Neural progenitor cell (in vitro differentiated cells): Measurements from ENCODE around the gene KCTD14.

Experiments
- EZH2 ChIP-seq: fragments of 200-600 bp; sonication (generic); IDR thresholded peaks from 2 replicates; pipeline ENCODE4 v1.6.1; 2017; ENCODE audit warnings: antibody characterized with exemption, mild to moderate bottlenecking, moderate library complexity
- EZH2phosphoT487 ChIP-seq: fragments of 200-600 bp; sonication (generic); IDR thresholded peaks from 2 replicates; pipeline ENCODE4 v1.6.1; 2017; ENCODE audit warnings: antibody characterized with exemption
- TF ChIP-seq, protein P1 (sequence below): fragments of 200-600 bp; sonication (generic); IDR thresholded peaks from 2 replicates; pipeline ENCODE4 v1.5.1; 2017; ENCODE audit warnings: antibody characterized with exemption, mild to moderate bottlenecking

- TF ChIP-seq, protein P1, sequence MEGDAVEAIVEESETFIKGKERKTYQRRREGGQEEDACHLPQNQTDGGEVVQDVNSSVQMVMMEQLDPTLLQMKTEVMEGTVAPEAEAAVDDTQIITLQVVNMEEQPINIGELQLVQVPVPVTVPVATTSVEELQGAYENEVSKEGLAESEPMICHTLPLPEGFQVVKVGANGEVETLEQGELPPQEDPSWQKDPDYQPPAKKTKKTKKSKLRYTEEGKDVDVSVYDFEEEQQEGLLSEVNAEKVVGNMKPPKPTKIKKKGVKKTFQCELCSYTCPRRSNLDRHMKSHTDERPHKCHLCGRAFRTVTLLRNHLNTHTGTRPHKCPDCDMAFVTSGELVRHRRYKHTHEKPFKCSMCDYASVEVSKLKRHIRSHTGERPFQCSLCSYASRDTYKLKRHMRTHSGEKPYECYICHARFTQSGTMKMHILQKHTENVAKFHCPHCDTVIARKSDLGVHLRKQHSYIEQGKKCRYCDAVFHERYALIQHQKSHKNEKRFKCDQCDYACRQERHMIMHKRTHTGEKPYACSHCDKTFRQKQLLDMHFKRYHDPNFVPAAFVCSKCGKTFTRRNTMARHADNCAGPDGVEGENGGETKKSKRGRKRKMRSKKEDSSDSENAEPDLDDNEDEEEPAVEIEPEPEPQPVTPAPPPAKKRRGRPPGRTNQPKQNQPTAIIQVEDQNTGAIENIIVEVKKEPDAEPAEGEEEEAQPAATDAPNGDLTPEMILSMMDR, result no peak
- TF ChIP-seq EZH2phosphoT487 (no peak), EZH2 (no peak)
Measured at GRCh38 chr11:78011301-78011700, 11.8 kb downstream of the KCTD14 start.
